ENCODE measurements around the gene KRT73. TPM values are rescaled to one million over a fixed set of nuclear protein-coding genes. Genes with fewer than 3 reads are reported as not detected.

Gene KRT73
- total RNA-seq, 1 experiment from 2014 or later, result not detected

- ChIA-PET CTCF (interaction anchor here (0.7 to 1.0 kb wide), 3 partner anchors 28 to 208 kb away, joined by 3 to 5 read pairs (median 3); no protein-coding TSS in a partner anchor), POLR2A (no interaction called here)
- Mint-ChIP-seq H3K27ac (no peak overlapping the region), H3K4me1 (no peaks in the 10 kb centered on the region), H3K4me3 (no peak overlapping the region), H3K27me3 (ENCODE audit: low read depth) (no peaks in the 10 kb centered on the region), H3K36me3 (no peaks in the 10 kb centered on the region), H3K9me3 (no peaks in the 10 kb centered on the region)
- DNase-seq (ENCODE audit: low spot score) (no peak), ATAC-seq (no peak)
- TF ChIP-seq FOXK1 (CRISPR knock-in tag; IDR thresholded peaks at IDR 0.05), result no peak
- TF ChIP-seq E2F5 (CRISPR knock-in tag; IDR thresholded peaks at IDR 0.05), result no peak
- no peak for TF ChIP-seq ZNF219 (CRISPR knock-in tag; IDR thresholded peaks at IDR 0.05; ENCODE audit: borderline replicate concordance)
- no peak for TF ChIP-seq JUN (CRISPR knock-in tag; IDR thresholded peaks at IDR 0.05)
- no peak for TF ChIP-seq FOXP1 (CRISPR knock-in tag; IDR thresholded peaks at IDR 0.05; ENCODE audit: borderline replicate concordance)
- TF ChIP-seq HMGA2 (CRISPR knock-in tag; IDR thresholded peaks at IDR 0.05), result no peak
- TF ChIP-seq TEAD4 (CRISPR knock-in tag; IDR thresholded peaks at IDR 0.05), result no peak
- TF ChIP-seq ZNF396 (CRISPR knock-in tag; IDR thresholded peaks at IDR 0.05; ENCODE audit: borderline replicate concordance), result no peak
- TF ChIP-seq TCF7 (CRISPR knock-in tag; IDR thresholded peaks at IDR 0.05; ENCODE audit: low read depth), result no peak
- TF ChIP-seq ZNF281 (CRISPR knock-in tag; IDR thresholded peaks at IDR 0.05), result no peak
- no peak for TF ChIP-seq SOX15 (CRISPR knock-in tag; IDR thresholded peaks at IDR 0.05)
- no peak for TF ChIP-seq ZNF416 (CRISPR knock-in tag; IDR thresholded peaks at IDR 0.05)
- TF ChIP-seq AR (CRISPR knock-in tag; IDR thresholded peaks at IDR 0.05), result no peak
- TF ChIP-seq RELA (CRISPR knock-in tag; IDR thresholded peaks at IDR 0.05; ENCODE audit: borderline replicate concordance), result no peak
- no peak for TF ChIP-seq ZNF121 (CRISPR knock-in tag; IDR thresholded peaks at IDR 0.05)
- TF ChIP-seq IRF2 (CRISPR knock-in tag; IDR thresholded peaks at IDR 0.05; ENCODE audit: borderline replicate concordance, low read depth), result no peak
- TF ChIP-seq ZMAT4 (CRISPR knock-in tag; IDR thresholded peaks at IDR 0.05), result no peak
- TF ChIP-seq ARID4B (CRISPR knock-in tag; IDR thresholded peaks at IDR 0.05; ENCODE audit: borderline replicate concordance), result no peak
- TF ChIP-seq NR3C1 (CRISPR knock-in tag; conservative IDR thresholded peaks at IDR 0.05; ENCODE audit: low read depth), result no peak
Observed at GRCh38 chr12:52662918-52663229, 44.5 kb upstream of the KRT73 start.
